ENCODE data around the gene TMEM175.

TMEM175 gene

GRCh38 chr4:961351-962230 lies 29.3 kb downstream of the TMEM175 start:
- DNase-seq: no peak

- no peak for DNase-seq
Observed at GRCh38 chr4:962231-963208, 30.3 kb downstream of the TMEM175 start.

GRCh38 chr4:963276-964225 lies 31.3 kb downstream of the TMEM175 start:
- no peak for DNase-seq

- no peak for DNase-seq
Observed at GRCh38 chr4:964346-965025, 32.2 kb downstream of the TMEM175 start.

DNA sequence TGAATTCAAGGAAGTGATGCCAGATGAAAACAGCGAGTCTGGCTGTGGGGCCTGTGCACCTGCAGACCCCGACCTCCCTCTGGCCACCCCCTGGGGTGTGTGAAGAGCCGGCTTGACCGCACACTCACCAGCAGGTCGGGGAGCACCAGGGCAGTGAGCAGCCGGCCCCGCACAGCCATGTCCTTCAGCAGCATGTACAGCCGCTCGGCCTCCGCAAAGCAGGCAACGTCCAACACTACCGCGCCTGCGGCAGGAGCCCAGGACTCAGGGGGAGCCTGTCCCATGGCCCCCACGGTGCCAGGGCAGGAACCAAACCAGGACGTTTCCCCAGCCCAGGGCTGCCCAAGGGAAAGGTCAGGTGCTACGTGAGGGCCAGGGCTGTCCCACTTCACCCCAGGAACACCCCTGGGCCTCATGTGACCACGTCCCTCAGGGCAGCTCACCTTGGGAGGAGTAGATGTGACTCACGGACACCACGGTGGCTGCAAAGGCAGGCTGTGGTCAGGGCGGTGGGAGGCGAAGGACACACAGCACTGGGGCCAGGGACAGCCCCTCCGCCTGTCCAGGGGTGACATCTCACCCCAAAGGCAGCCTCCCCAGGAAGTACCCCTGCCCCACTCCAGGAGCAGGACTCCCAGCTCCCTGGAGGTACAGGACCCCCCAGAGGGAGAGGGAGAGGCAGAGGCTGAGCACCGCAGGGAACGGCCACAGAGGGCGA lies 32.9 kb downstream of the TMEM175 start:
- DNase-seq: no peak

DNA sequence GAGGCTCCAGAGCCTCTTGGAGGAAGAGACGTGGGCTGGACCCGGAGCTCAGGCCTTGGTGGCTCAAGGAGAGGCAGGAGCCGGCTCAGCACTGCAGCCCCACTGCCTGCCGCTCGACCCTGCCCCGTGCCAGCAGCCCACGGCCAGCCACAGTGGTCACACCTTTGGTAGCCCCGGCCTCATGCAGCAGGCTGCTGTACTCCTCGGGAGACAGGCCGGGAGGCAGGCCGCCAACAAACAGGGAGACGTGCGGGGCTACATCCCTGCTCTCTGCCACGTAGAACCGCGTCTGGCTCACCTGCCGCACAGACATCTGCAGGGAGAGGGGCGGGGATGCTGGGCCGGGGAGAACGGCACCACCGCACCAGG lies 33.5 kb downstream of the TMEM175 start:
- DNase-seq: no peak

DNA sequence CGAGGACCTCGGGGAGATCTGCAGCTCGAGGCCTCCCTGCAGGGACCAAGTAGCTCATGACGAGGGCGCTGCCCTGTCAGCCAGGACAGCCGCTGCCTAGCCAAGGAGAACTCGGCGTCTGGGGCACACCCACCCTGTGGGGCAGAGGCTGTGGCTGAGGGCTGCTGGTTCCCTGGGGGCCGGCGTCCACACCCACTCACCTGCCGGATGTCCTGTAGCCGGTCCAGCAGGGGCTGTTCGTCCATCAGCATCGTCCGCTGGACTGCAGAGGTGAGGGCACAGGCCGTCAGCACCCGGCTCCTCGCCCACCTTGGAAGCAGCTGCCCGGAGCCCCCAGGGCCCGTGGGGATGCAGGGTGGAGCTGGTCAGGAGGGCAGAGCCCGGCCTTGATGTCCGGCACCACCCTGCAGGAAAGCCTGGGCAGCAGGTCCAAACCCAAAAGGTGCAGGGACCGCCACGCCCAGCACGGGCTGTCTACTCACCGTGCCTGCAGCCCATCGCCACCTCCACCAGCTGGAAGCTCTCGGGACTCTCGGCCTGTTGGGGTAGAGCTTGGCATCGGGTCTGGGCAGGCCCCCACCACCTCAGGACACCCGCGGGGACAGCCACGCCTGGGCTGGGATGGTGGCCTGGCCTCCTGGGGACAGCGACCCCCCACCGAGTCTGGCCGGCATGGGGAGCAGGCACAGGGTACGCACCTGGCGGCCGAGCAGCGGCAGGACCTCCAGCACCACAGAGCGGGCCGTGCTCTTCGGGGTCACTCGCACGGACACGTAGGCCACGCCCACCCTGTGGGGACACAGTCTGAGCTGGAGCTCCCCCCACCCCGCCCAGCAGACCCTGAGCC lies 34.2 kb downstream of the TMEM175 start:
- DNase-seq: no peak

- no peak for DNase-seq
Observed at GRCh38 chr4:967113-968104, 35.1 kb downstream of the TMEM175 start.

DNA sequence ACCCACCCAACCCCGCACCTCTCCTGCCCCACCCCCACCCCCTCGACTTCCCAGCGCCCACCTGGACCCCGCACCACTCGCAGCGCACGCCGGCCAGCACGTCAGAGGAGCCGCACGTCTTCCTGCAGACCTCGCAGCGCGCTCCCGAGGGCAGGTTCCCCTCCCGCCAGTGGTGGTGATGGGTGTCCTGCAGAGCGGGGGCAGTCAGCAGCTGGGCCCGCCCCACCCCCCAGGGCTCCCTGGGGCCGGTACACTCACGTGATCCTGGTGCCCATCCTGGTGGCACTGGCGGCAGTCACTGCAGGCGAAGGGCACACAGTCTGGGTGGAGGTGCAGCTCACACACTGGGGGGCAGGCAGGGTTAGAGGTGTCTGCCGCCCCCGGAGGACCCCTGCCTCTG lies 36.0 kb downstream of the TMEM175 start:
- peak; percentile 1 for DNase-seq

DNA sequence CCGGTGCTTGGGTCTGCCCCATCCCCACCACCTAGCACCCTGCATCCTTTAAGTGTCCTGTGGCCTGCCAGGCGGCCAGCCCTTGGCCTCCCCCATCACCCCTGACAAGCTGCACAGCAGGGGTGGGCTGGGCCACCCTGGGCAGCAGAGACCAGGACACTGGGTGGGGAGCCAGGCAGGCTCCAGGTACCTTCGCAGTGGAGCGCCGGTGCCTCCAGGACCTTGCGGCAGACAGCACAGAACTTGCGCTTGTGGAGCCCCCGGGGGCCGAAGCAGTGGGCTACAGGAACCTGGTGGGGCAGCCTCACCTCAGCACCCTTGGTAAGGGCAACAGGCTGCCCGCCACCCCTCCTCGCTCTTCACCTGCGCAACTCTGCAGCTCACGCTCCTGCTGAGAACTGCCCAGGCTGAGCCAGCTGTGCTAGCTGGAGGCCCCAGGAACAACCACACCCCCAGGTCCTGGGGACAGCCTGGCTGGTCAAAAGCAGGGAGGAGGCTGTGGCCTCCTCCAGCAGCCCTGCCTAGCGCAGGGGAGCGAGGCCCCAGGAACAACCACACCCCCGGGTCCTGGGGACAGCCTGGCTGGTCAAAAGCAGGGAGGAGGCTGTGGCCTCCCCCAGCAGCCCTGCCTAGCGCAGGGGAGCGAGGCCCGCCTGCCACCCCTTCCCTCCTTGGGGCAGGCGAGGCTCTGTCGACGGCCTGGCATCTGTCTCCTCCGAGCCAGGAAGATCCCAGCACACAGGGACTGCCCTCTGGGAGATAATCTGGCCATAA lies 36.5 kb downstream of the TMEM175 start:
- DNase-seq: no peak

GRCh38 chr4:970046-970745 lies 37.9 kb downstream of the TMEM175 start:
- no peak for DNase-seq

- no peak for DNase-seq
Observed at GRCh38 chr4:970854-971520, 38.7 kb downstream of the TMEM175 start.

DNA sequence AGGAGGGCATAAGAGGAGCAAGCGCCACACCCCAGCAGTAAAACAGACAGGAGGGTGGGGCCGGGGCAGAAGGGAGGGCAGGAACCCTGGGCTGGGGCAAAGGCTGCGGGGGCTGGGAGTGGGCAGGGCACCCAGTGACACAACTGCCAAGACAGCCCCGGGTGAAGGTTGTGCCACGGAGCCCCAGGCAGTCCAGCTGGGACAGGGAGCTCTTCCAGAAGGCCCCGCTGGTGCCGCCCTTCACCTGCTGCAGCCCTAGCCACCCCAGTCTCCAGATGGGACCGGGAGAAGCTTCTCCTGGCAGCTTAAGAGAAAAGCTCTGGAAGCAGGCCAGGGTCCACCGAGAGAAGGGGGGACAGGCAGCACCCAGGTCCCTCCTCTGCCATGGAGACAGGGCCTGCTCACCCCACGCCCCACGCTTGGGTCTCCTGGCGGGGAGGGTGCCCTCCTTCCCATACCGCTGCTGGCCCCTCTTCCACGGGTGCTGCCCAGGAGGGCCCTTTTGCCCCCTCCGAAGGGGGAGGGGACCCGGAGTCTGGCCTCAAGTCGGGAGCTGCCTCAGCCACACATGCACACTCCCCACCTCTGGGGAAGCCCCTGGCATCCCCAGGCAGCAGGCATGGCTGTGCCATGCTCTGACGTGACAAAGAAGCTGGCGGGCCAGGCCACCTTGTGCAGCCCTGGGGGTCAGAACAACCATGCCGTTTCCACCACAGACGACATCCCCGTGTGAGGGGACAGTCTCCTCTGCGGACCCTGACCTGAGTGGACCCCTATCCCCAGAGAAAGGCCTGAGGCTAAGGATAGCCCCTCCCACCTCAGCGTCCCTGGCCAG lies 39.6 kb downstream of the TMEM175 start:
- DNase-seq: no peak

DNA sequence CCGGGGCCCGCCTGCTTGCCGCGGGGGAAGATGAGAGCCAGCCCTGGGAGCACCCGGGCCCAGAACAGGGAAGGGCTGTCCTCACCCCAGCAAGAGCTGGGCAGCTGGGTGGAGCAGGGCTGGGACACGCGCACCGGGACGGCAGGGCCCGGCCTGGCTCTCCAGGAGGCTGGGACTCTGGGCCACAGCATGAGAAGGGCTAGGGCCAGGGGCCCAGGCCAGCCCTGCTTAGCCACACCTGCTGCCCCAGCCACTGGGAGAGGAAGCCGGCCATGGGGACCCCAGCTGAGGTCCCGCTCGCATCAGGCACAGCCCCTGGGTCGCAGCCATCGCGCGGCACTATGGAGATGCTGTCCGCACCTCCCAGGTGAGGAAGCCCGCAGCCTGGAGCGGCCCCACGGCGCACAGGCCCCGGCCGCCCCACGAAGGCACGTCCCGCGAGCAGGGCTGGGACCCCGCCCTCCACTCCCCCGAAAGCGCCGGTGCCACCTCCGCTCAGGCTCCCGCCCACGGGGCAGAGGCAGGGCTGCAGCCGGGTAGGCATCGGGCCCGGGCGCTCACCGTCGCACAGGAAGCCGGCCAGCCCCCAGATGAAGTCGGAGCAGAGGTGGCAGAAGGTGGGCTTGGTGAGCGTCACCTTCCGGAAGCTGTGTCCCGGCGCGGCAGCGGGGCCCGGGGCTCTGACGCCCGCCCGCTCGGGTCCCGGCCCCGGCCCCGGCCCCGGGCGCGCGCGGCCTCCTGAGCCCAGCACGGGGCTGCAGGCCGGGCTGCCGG lies 40.6 kb downstream of the TMEM175 start:
- no peak for DNase-seq

Measured in NCI-H1417 treated with DMSO at 0.1 percent for 48 hours (cell line).